Smooth muscle cell of the pulmonary artery (primary cell): ENCODE measurements around the gene CEPT1. TPM values are rescaled to one million over a fixed set of nuclear protein-coding genes. Genes with fewer than 3 reads are reported as not detected.

Experiments used
- total RNA-seq: library from RNA; depleted of rRNA; stranded (reverse); fragments of >200 nt; gene quantifications from 2 replicates; pipeline ENCODE4 v1.2.3, GENCODE V29; 2014

The CEPT1 gene
- 35.5 and 48.4 TPM in 2 replicates for total RNA-seq

GRCh38 chr1:111139956-111140679 is at the start of gene CEPT1, which contains the start of gene DRAM2:
Gene CEPT1 (plus strand): TSS chr1:111140223. CDS start chr1:111147715, 7,492 bp downstream.
Gene DRAM2 (minus strand): TSS chr1:111140093. CDS start chr1:111131554, 8,539 bp downstream.

DNA sequence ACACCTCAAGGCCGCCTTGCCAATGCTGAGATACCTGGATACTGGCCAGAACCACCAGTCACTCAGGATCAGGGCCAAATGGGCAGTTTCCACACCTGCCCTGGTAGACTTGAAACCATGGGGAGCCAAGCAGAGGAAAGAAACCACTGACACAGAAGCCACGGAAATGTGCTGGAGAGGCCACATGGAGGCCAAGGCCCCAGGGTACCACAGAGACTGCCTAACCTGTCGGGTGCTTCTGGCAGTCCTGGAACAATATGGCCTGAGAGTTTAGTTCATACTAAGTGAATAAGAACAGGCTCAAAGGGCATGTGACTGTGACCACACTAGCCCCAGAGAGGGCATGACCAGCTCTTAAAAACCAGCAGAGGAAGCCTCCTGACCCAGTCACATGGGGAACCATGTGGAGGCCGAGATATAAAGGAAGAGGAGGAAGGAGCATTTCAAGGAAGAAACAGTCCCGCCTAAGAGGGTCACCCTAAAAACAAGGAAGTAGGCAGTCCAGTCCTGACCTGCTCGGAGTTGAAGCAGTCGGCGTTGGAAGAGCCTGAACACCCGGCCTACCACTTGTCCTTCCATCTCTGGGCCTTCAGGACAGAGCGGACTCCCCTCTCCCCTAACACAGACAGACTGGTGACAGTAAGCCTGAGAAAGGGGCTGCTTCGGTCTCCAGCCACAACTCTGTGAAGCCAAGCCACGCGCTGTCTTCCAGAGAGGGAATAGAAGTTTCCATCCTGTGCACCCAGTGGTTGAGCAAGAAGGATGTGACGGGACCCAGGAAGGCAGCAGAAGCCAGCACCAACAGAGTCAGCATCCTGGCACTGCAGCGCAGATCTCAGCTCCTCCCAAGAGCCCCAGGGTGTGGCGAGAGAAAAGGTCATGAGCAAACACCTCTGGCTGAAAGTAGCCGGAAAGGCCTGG is 60.1 kb downstream of the CEPT1 start, which contains the start of gene DENND2D:
Gene DENND2D, minus strand, starts transcription at position 766 of the 921 bp plus-strand sequence. Its CDS starts 187 bp downstream, at position 579.

DNA sequence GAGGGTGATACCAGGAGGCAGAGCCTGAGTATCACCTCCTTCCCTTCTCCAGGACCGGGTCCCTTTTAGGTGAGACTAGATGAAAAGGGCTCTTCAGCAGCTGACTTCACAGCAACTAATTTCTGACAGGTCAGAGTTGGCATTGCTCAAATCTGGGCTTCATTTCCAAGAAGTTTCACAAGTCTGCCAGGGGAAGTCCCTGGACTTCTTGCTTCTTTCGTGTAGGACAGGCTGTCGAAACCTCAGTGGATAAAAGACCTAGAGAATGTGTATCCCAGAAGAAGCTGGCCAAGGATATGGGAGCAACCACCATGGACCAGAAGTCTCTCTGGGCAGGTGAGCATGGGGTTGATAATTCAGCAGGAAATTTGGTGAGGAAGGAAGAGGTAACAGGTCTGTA is 87.4 kb downstream of the CEPT1 start, which contains the start of gene CHI3L2:
Gene CHI3L2, plus strand, starts transcription at position 280 of the 400 bp plus-strand sequence. Its CDS starts 17 bp downstream, at position 297.

Other genes with a start within 250 kb of the CEPT1 start
- 7.2 and 10.5 TPM in 2 replicates for gene LRIF1, start 176.3 kb upstream of the CEPT1 start, total RNA-seq
- 65.6 and 70.9 TPM in 2 replicates for gene DRAM2, start 130 bp upstream of the CEPT1 start, total RNA-seq
- gene DENND2D, start 60.4 kb downstream of the CEPT1 start, total RNA-seq: 3.7 and 4.1 TPM in 2 replicates
- gene CHI3L2, start 87.5 kb downstream of the CEPT1 start, total RNA-seq: 6.0 and 13.9 TPM in 2 replicates
- gene CHIA, start 150.6 kb downstream of the CEPT1 start, total RNA-seq: not detected in 2 replicates